Stimulated activated CD8-positive, alpha-beta memory T cell treated with anti-CD3 and anti-CD28 coated beads, Interleukin-4, amount 100 ng/mL, for 24 hours (primary cell): ENCODE results near the gene BIRC2.

Experiments
- DNase-seq: peaks from one replicate; pipeline ENCODE4 v3.0.0-alpha.2; 2020; ENCODE audit warnings: low read depth

Gene BIRC2

GRCh38 chr11:102401905-102402304 is 54.9 kb downstream of the BIRC2 start:
- DNase-seq = no peak

- DNase-seq = no peak
Observed at GRCh38 chr11:102402548-102402947, 55.5 kb downstream of the BIRC2 start.

- DNase-seq = no peak
Observed at GRCh38 chr11:102405501-102405900, 58.5 kb downstream of the BIRC2 start.

- DNase-seq = no peak
Observed at GRCh38 chr11:102406099-102406498, 59.1 kb downstream of the BIRC2 start.

- DNase-seq = no peak
Observed at GRCh38 chr11:102407901-102408300, 60.9 kb downstream of the BIRC2 start.

- no peak for DNase-seq
Observed at GRCh38 chr11:102408339-102408738, 61.3 kb downstream of the BIRC2 start.

- no peak for DNase-seq
Observed at GRCh38 chr11:102410382-102410784, 63.4 kb downstream of the BIRC2 start.

- no peak for DNase-seq
Observed at GRCh38 chr11:102411142-102411541, 64.1 kb downstream of the BIRC2 start.

- no peak for DNase-seq
Observed at GRCh38 chr11:102413497-102413896, 66.5 kb downstream of the BIRC2 start.

- no peak for DNase-seq
Observed at GRCh38 chr11:102414559-102414958, 67.5 kb downstream of the BIRC2 start.

GRCh38 chr11:102415304-102415916 is 68.4 kb downstream of the BIRC2 start:
- no peak for DNase-seq

GRCh38 chr11:102416976-102417375 is 70.0 kb downstream of the BIRC2 start:
- DNase-seq = no peak

GRCh38 chr11:102419181-102419580 is 72.2 kb downstream of the BIRC2 start:
- no peak for DNase-seq

- DNase-seq = no peak
Observed at GRCh38 chr11:102420547-102420946, 73.5 kb downstream of the BIRC2 start.

GRCh38 chr11:102421261-102421660 is 74.2 kb downstream of the BIRC2 start:
- DNase-seq = no peak

GRCh38 chr11:102422817-102423712 is 76.1 kb downstream of the BIRC2 start:
- DNase-seq = no peak

GRCh38 chr11:102423936-102424335 is 76.9 kb downstream of the BIRC2 start:
- no peak for DNase-seq

- no peak for DNase-seq
Observed at GRCh38 chr11:102426000-102426399, 79.0 kb downstream of the BIRC2 start.

- no peak for DNase-seq
Observed at GRCh38 chr11:102426570-102426969, 79.6 kb downstream of the BIRC2 start.

GRCh38 chr11:102427068-102427467 is 80.1 kb downstream of the BIRC2 start:
- no peak for DNase-seq
